ENCODE measurements around the gene SREBF1.

- TF ChIP-seq TCF12 (IDR thresholded peaks at IDR 0.05) (no peak), GABPA (IDR thresholded peaks at IDR 0.05; ENCODE audit: low read depth) (no peak), CHD2 (IDR thresholded peaks at IDR 0.05; ENCODE audit: low read length, partially characterized antibody) (peak; percentile 92)
These were observed 452 bp downstream of the SREBF1 start for GRCh38 chr17:17836250-17836817.
